Vagina (tissue), 2 donors: Measurements from ENCODE around the gene SOX12. TPM values are rescaled to one million over a fixed set of nuclear protein-coding genes. Genes with fewer than 3 reads are reported as not detected.

Experiments used
- DNase-seq, 2 donors: peaks; one replicate each; pipeline ENCODE4 v3.0.0-alpha.2; 2017; ENCODE audit errors: extremely low spot score in 2 of 2
- H3K27ac ChIP-seq: fragments of 200-600 bp; sonication (generic); one replicate; pipeline ENCODE4 v1.5.1; 2019
- H3K27me3 ChIP-seq: fragments of 200-600 bp; sonication (generic); one replicate; pipeline ENCODE4 v1.5.1; 2019
- H3K36me3 ChIP-seq, 2 donors: fragments of 200-600 bp; sonication (generic); one replicate each; pipeline ENCODE4 v1.5.1; 2017 to 2019
- H3K4me1 ChIP-seq: fragments of 200-600 bp; sonication (generic); one replicate; pipeline ENCODE4 v1.5.1; 2019
- H3K4me3 ChIP-seq, 2 donors: fragments of 200-600 bp; sonication (generic); 1 replicate in 1 of 2; 2 replicates in 1 of 2; pipeline ENCODE4 v1.5.1; 2016 to 2019
- H3K9me3 ChIP-seq: fragments of 200-600 bp; sonication (generic); one replicate; pipeline ENCODE4 v1.5.1; 2019
- POLR2A ChIP-seq, 2 donors: fragments of 450-650 bp; IDR thresholded peaks; one replicate each; pipeline ENCODE4 v1.6.1; 2017; ENCODE audit warnings: antibody characterized with exemption in 2 of 2, mild to moderate bottlenecking in 2 of 2, moderate library complexity in 2 of 2
- POLR2AphosphoS5 ChIP-seq, 2 donors: sonication (generic); formaldehyde crosslinking; IDR thresholded peaks; one replicate each; pipeline ENCODE4 v1.9.0; 2017; ENCODE audit warnings: antibody characterized with exemption in 2 of 2, mild to moderate bottlenecking in 2 of 2, low read depth in 1 of 2; ENCODE audit not compliant: insufficient read depth in 1 of 2
- intact Hi-C: fragments of 100-400 bp; cut with DNase I; formaldehyde crosslinking; loops from one replicate; pipeline ENCODE4 v1.15.1; 2023
- total RNA-seq: library from RNA; depleted of rRNA; stranded (reverse); fragments of >200 nt; gene quantifications from one replicate; pipeline ENCODE4 v1.2.3, GENCODE V29; 2016
- TF ChIP-seq, protein P1 (sequence below), 3 experiments: fragments of 450-650 bp in 2 of 3; fragments of 200-600 bp in 1 of 3; sonication (generic) in 1 of 3; IDR thresholded peaks; one replicate each; pipeline ENCODE4 v1.5.1; 2017 to 2019; ENCODE audit warnings: antibody characterized with exemption in 3 of 3, mild to moderate bottlenecking in 2 of 3, moderate library complexity in 2 of 3

The SOX12 gene
- total RNA-seq, 1 donor from 2014 or later: 4.4 TPM

DNA sequence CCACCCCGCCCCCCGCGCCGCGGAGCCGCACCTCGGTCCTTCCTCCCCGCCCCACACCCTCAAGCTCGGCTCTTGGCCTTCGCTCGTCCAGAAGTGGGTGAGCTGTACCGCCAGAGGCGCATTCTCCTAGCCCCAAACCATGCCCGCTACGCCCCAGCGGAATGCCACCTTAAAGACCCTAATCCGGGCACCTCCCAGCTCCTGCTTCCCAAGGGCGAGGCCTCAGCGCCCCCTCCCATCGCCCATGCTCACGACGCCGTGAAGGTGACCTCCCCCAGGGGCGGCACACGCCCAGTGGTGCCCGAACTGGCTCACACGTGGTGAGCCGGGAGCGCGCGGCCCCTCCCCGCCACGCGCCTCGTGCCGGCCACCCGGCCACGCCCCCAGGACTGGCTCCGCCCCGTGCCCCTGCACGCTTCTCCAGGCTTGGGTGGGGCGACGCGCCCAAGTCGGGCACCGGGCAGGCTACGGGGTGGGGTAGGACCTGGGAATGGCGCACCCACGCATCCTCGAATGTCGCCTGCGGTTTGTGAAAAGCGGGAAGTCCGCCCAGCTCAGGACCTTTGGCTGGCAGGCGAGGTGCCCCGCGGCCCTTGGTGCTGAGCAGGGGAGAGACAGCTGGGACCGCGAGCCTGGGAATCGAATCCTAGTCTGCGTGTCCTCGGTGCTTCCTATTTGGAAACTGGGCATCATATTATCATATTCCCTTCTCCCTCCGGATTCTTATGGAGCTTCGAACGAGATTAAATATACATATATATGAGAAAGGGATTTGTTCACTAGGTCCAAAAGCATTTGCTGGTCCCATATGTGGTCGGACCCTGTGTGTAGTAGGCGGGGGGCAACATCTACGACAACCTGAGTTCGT lies 941 bp upstream of the SOX12 start:
- DNase-seq: no peak

DNA sequence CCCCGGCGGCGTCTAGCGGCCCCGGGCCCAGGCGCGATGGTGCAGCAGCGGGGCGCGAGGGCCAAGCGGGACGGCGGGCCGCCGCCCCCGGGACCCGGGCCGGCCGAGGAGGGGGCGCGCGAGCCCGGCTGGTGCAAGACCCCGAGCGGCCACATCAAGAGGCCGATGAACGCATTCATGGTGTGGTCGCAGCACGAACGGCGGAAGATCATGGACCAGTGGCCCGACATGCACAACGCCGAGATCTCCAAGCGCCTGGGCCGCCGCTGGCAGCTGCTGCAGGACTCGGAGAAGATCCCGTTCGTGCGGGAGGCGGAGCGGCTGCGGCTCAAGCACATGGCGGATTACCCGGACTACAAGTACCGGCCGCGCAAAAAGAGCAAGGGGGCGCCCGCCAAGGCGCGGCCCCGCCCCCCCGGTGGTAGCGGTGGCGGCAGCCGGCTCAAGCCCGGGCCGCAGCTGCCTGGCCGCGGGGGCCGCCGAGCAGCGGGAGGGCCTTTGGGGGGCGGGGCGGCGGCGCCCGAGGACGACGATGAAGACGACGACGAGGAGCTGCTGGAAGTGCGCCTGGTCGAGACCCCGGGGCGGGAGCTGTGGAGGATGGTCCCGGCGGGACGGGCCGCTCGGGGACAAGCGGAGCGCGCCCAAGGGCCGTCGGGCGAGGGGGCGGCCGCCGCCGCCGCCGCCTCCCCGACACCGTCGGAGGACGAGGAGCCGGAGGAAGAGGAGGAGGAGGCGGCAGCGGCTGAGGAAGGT lies 715 bp downstream of the SOX12 start:
- no peaks in the 10 kb centered on the region for H3K9me3 ChIP-seq
- no peak for DNase-seq
- no peaks in the 10 kb centered on the region for H3K36me3 ChIP-seq
- peaks cover 61% of the 10 kb centered on the region for H3K4me1 ChIP-seq
- H3K4me3 ChIP-seq: peak overlapping the region; percentile 69 to 97
- H3K27ac ChIP-seq: peak overlapping the region; percentile 96
- no peaks in the 10 kb centered on the region for H3K27me3 ChIP-seq
- intact Hi-C loops: loop anchor here (10.0 kb wide), 1 partner anchor 51 kb away; no protein-coding TSS in a partner anchor
- TF ChIP-seq, protein P1, sequence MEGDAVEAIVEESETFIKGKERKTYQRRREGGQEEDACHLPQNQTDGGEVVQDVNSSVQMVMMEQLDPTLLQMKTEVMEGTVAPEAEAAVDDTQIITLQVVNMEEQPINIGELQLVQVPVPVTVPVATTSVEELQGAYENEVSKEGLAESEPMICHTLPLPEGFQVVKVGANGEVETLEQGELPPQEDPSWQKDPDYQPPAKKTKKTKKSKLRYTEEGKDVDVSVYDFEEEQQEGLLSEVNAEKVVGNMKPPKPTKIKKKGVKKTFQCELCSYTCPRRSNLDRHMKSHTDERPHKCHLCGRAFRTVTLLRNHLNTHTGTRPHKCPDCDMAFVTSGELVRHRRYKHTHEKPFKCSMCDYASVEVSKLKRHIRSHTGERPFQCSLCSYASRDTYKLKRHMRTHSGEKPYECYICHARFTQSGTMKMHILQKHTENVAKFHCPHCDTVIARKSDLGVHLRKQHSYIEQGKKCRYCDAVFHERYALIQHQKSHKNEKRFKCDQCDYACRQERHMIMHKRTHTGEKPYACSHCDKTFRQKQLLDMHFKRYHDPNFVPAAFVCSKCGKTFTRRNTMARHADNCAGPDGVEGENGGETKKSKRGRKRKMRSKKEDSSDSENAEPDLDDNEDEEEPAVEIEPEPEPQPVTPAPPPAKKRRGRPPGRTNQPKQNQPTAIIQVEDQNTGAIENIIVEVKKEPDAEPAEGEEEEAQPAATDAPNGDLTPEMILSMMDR (IDR thresholded peaks at IDR 0.05): no peak
- no peak for TF ChIP-seq POLR2A (IDR thresholded peaks at IDR 0.05)
- no peak for TF ChIP-seq POLR2AphosphoS5 (IDR thresholded peaks at IDR 0.05; ENCODE audit: insufficient read depth in 1 of 2, low read depth in 1 of 2)

More for the DNA sequence above, 941 bp upstream of the SOX12 start:
- Histone ChIP-seq H3K4me3 (peak overlapping the region; percentile 69 to 97), H3K36me3 (no peaks in the 10 kb centered on the region), H3K9me3 (no peaks in the 10 kb centered on the region), H3K27me3 (no peaks in the 10 kb centered on the region), H3K4me1 (peaks cover 46% of the 10 kb centered on the region), H3K27ac (peak overlapping the region; percentile 96)
- TF ChIP-seq, protein P1 (IDR thresholded peaks at IDR 0.05): peak in 1 of 3 experiments; percentile 12
- peak; percentile 24 to 82 for TF ChIP-seq POLR2AphosphoS5 (IDR thresholded peaks at IDR 0.05; ENCODE audit: insufficient read depth in 1 of 2, low read depth in 1 of 2)
- TF ChIP-seq POLR2A (IDR thresholded peaks at IDR 0.05): peak in 1 of 2 donors; percentile 54
- intact Hi-C loops: loop anchor here (10.0 kb wide), 1 partner anchor 50 kb away; no protein-coding TSS in a partner anchor

- H3K4me1 ChIP-seq: peaks cover 61% of the 10 kb centered on the region
- H3K36me3 ChIP-seq: no peaks in the 10 kb centered on the region
- DNase-seq: no peak
- intact Hi-C loops: loop anchor here (10.0 kb wide), 1 partner anchor 52 kb away; no protein-coding TSS in a partner anchor
- H3K27me3 ChIP-seq: no peaks in the 10 kb centered on the region
- peak overlapping the region; percentile 69 to 97 for H3K4me3 ChIP-seq
- peak overlapping the region; percentile 96 for H3K27ac ChIP-seq
- no peak for TF ChIP-seq POLR2A (IDR thresholded peaks at IDR 0.05)
- TF ChIP-seq, protein P1 (IDR thresholded peaks at IDR 0.05): no peak
- TF ChIP-seq POLR2AphosphoS5 (IDR thresholded peaks at IDR 0.05; ENCODE audit: insufficient read depth in 1 of 2, low read depth in 1 of 2): no peak
- H3K9me3 ChIP-seq: no peaks in the 10 kb centered on the region
Observed at GRCh38 chr20:326645-327185, 1.4 kb downstream of the SOX12 start.

- DNase-seq: no peak
- intact Hi-C loops: loop anchor here (10.0 kb wide), 1 partner anchor 53 kb away; no protein-coding TSS in a partner anchor
- H3K36me3 ChIP-seq: no peaks in the 10 kb centered on the region
- no peaks in the 10 kb centered on the region for H3K27me3 ChIP-seq
- peak overlapping the region; percentile 69 to 97 for H3K4me3 ChIP-seq
- peak overlapping the region; percentile 96 for H3K27ac ChIP-seq
- peaks cover 61% of the 10 kb centered on the region for H3K4me1 ChIP-seq
- no peaks in the 10 kb centered on the region for H3K9me3 ChIP-seq
- TF ChIP-seq POLR2A (IDR thresholded peaks at IDR 0.05): peak in 1 of 2 donors; percentile 17
- peak; percentile 80 to 86 for TF ChIP-seq POLR2AphosphoS5 (IDR thresholded peaks at IDR 0.05; ENCODE audit: insufficient read depth in 1 of 2, low read depth in 1 of 2)
- TF ChIP-seq, protein P1 (IDR thresholded peaks at IDR 0.05): no peak
Observed at GRCh38 chr20:327186-328026, 2.1 kb downstream of the SOX12 start.
